GM12801 (cell line): ENCODE results near the gene VPS26C.

Experiments
- TF ChIP-seq, protein P1 (sequence below): IDR thresholded peaks from one replicate; pipeline ENCODE4 v1.5.1; 2011; ENCODE audit warnings: control low read depth; ENCODE audit not compliant: insufficient read length; ENCODE audit errors: extremely low read depth

VPS26C gene

DNA sequence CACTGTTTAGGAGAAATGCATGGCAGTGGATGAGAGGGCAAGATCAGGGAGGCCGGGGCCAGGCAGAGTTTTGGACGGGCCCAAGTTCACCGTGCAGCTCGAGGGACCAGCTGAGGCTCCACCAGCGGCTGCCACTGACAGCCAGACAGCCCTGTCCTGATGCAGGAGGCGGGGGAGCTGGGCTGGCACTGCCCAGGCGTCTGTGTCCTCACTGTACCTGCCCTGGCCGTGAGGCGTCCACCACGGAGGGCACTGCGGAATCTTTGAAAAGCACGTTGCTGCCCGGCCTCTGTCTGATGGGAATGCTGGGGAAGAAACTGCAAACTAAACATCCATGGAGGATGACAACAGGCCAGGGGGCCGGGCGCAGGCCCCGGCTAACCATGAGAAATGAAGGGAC is 35.5 kb downstream of the VPS26C start:
- TF ChIP-seq, protein P1, sequence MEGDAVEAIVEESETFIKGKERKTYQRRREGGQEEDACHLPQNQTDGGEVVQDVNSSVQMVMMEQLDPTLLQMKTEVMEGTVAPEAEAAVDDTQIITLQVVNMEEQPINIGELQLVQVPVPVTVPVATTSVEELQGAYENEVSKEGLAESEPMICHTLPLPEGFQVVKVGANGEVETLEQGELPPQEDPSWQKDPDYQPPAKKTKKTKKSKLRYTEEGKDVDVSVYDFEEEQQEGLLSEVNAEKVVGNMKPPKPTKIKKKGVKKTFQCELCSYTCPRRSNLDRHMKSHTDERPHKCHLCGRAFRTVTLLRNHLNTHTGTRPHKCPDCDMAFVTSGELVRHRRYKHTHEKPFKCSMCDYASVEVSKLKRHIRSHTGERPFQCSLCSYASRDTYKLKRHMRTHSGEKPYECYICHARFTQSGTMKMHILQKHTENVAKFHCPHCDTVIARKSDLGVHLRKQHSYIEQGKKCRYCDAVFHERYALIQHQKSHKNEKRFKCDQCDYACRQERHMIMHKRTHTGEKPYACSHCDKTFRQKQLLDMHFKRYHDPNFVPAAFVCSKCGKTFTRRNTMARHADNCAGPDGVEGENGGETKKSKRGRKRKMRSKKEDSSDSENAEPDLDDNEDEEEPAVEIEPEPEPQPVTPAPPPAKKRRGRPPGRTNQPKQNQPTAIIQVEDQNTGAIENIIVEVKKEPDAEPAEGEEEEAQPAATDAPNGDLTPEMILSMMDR, result no peak

DNA sequence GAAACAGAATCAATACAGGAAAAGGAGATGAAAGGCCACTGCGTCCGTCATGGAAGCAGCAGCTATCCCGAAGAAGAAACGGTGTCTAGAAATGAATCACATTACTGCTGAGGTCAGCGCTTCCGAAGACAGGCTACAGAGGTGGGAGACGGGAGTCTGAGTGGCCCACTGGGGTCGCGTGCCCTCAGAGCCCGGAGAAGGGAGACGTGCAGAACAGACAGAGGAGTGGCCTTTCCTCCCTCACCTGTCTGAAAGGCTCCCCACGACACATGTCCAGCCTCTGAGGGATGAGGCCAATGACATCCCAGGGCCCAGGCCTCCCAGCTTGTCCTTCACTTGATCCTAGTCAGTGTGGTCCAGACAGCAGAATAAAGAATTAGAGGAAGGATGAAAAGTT is 35.9 kb downstream of the VPS26C start:
- TF ChIP-seq, protein P1, result no peak

DNA sequence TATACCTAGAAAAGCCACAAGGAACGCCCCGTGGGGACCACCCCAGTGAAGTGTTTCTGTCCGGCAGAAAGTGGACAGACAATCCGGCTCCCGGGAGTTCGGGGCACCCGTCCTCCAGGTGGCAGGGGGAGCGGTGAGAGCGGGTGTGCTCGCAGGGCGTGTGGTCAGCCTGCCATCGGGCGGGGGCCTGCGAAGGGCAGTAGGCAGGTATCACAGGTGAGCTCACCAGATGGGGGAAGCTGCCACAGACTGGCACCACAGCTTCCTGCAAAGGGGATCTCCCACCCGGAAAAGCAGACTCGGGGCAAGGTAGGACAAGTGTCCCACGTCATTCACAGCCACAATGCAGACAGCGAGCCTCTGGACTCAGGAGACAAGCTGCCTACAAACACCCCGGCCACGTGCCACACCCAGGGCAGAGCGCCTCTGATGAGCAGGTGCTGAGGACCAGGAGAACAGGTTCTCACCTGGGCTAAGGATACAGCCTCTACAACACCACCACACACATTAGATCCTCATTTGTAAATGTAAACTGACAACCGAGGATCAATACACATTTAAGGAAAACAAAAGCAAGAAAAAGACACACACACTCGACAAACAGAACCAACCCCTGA is 36.4 kb downstream of the VPS26C start:
- TF ChIP-seq, protein P1, result no peak

DNA sequence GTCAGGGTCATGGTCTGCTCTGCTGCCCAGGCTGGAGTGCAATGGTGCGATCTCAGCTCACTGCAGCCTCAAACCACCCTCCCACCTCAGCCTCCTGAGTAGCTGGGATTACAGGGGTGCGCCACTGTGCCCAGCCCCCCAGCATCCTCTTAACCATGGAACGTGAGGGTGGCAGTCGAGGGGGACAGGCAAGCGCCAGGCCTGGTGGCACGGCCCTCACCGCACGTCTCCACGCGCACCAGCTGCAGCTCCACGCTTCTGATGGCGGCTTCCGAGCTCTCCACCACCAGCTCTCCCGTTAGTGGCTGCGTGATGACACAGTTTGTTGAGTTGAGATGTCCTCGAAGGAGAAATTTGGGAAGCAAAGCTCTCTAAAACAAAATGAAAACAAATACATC is 39.1 kb downstream of the VPS26C start:
- TF ChIP-seq, protein P1, result no peak

DNA sequence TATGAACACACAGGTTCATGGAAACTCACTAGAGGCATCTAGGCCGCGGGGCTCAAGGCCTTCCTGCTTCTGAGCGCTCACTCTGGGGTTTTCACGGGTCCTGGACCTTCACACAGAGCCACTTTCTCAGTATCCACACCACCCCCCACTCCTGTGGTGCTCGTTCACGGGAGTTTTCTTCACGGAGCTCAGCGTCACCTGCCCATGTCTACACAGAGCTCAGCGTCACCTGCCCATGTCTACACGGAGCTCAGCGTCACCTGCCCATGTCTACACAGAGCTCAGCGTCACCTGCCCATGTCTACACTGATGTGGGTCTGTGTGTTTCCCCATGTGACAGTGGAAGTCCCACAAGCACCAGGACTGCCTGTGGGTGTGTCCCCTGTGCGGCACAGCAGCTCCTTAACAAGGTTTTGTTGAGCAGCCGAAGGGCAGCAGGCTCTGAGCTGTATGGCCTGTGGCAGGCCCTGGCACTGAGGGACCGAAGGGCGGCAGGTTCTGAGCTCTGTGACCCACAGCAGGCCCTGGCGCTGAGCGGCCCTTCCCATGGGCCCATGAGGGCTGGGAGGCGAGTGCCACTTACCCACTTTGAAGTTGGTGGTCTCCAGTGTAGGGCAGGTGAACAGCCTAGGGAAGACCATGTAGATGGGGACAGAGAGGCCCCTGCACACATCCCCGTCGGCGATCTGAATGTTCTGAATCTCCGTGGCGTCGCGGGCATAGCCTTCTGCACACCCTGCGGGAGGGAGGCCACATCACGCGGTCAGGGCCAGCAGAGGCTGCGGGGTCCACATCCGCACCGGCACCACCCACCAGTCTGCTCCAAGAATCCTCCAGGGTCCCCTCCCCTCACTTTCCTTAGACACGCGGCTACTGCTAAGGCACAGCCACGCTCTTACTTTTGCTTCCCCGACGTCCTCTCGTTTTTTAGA is 39.8 kb downstream of the VPS26C start:
- TF ChIP-seq, protein P1, result no peak

DNA sequence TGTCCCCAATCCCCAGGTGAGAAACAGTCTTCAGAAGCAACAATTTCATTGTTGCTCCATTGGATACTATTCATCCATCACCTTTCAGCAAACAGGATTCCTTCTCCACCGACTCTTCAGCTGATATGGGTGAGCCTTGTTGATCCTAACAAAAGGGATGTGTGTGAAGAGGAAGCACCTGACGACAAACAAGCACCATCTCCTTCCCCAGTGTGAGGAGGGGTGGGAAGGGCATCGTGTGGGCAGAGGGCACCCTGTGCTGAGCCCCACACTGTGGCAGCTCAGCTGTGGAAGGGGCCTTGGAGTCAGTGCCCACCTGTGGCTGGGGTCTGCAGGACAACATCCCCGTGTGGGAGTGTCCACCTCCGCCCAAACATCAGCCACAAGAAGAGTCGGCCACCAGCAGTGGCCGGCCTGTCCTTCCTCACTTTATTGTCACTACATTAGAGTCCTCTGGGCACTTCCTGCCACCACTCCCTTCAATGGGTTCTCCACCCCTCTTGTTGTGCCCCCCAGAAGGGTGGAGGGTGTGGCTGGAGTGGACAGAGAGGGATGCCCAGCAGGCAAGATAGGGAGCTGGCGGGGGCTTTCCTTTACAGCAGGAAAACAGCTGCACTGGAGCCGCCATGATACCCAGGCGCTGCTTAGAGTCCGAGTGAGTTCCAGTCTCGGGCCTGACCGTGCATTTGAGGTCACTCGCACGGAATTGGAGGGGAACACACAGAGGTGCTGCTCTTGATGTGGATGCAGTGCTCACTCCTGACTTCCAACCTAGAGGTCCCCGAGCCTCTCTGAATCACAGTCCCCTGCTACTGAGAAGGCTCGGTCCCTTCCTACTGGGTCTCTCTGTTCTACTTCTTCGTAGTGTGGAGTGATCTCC is 40.9 kb downstream of the VPS26C start:
- TF ChIP-seq, protein P1, result no peak
